ENCODE results near the gene SEL1L.

DNA sequence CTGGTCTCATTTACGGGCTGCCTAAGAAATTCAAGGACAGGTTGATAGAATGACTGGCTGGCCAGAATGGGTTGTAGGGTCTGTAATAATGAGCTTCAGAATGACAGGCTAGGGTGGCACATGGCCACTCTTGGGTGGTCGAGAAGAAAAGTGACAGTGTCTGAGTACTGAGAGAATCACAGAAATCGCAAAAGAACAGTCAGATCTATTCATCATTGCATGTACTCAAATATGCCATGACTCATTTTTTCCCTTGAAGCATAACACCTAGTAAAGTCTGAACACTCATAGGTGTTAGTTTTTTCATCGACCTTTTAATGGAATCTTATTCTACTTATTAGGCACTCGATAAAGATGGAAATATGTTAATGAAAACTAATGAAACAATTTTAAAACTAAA, 37.8 kb upstream of the SEL1L start:
- TF ChIP-seq, protein P1, sequence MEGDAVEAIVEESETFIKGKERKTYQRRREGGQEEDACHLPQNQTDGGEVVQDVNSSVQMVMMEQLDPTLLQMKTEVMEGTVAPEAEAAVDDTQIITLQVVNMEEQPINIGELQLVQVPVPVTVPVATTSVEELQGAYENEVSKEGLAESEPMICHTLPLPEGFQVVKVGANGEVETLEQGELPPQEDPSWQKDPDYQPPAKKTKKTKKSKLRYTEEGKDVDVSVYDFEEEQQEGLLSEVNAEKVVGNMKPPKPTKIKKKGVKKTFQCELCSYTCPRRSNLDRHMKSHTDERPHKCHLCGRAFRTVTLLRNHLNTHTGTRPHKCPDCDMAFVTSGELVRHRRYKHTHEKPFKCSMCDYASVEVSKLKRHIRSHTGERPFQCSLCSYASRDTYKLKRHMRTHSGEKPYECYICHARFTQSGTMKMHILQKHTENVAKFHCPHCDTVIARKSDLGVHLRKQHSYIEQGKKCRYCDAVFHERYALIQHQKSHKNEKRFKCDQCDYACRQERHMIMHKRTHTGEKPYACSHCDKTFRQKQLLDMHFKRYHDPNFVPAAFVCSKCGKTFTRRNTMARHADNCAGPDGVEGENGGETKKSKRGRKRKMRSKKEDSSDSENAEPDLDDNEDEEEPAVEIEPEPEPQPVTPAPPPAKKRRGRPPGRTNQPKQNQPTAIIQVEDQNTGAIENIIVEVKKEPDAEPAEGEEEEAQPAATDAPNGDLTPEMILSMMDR (IDR thresholded peaks at IDR 0.05; ENCODE audit: extremely low read depth in 1 of 2, insufficient read depth in 1 of 2, low read depth in 1 of 2, low read length in 2 of 2), result no peak
- no peak for TF ChIP-seq POLR2A (IDR thresholded peaks at IDR 0.05; ENCODE audit: low read depth, low read length)
- no peak for TF ChIP-seq FOS (IDR thresholded peaks at IDR 0.05; ENCODE audit: borderline replicate concordance, insufficient read depth, low read length)
- TF ChIP-seq POLR2AphosphoS5 (IDR thresholded peaks at IDR 0.05; ENCODE audit: insufficient read depth, low read depth, low read length), result no peak
- no peak for TF ChIP-seq EZH2 (IDR thresholded peaks at IDR 0.05; ENCODE audit: borderline replicate concordance, low read depth, low read length, severe bottlenecking)
- TF ChIP-seq, protein P2, sequence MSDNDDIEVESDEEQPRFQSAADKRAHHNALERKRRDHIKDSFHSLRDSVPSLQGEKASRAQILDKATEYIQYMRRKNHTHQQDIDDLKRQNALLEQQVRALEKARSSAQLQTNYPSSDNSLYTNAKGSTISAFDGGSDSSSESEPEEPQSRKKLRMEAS (IDR thresholded peaks at IDR 0.05; ENCODE audit: insufficient read depth, insufficient read length), result no peak
- TF ChIP-seq GATA2 (IDR thresholded peaks at IDR 0.05; ENCODE audit: insufficient read depth, insufficient read length, low read depth, low read length), result no peak
- no peak for TF ChIP-seq JUN (IDR thresholded peaks at IDR 0.05; ENCODE audit: borderline replicate concordance, insufficient read depth, insufficient read length, low read depth)
- no peak for TF ChIP-seq MYC (IDR thresholded peaks at IDR 0.05; ENCODE audit: low read depth, low read length)

All from endothelial cell of umbilical vein (primary cell).